ENCODE measurements around the gene CSNK2B.

- no peak for TF ChIP-seq CTCF (conservative IDR thresholded peaks at IDR 0.05)
- TF ChIP-seq ZFX (IDR thresholded peaks at IDR 0.05) = peak; percentile 57; the same call in 1 of the 2 replicates
These were observed at the start of gene CSNK2B for GRCh38 chr6:31665501-31666336.
